ENCODE measurements around the gene CLHC1.

The CLHC1 gene

GRCh38 chr2:55236992-55237543 is 5.0 kb upstream of the CLHC1 start:
- Histone ChIP-seq H3K18ac (ENCODE audit: low read length) (no peak overlapping the region), H2AK5ac (ENCODE audit: low read length) (no peak overlapping the region), H4K5ac (ENCODE audit: low read length) (no peak overlapping the region), H3K4ac (ENCODE audit: low read depth, low read length) (no peak overlapping the region), H3K23ac (ENCODE audit: low read length) (no peak overlapping the region), H4K8ac (ENCODE audit: low read depth, low read length) (no peak overlapping the region), H3K79me2 (ENCODE audit: control insufficient read depth, insufficient read depth, low read length) (peaks cover 23% of the 10 kb centered on the region), H3K4me1 (ENCODE audit: control insufficient read depth, low read depth, low read length) (no peaks in the 10 kb centered on the region), H3K9ac (ENCODE audit: low read length) (no peak overlapping the region), H2BK5ac (ENCODE audit: low read length) (no peak overlapping the region), H3K27ac (ENCODE audit: low read depth, low read length) (no peak overlapping the region), H3K36me3 (ENCODE audit: control insufficient read depth, insufficient read depth, low read length) (peaks cover 8% of the 10 kb centered on the region), H2BK15ac (replicated peaks; ENCODE audit: low read depth) (no peak overlapping the region), H3K4me2 (ENCODE audit: low read length) (no peak overlapping the region), H3K4me3 (ENCODE audit: low read length) (no peak overlapping the region), H3K56ac (ENCODE audit: low read length) (no peak overlapping the region), H2BK120ac (ENCODE audit: low read depth, low read length) (no peak overlapping the region), H3K79me1 (ENCODE audit: low read length) (peaks cover 5% of the 10 kb centered on the region), H3K27me3 (ENCODE audit: insufficient read depth, low read length, poor library complexity) (no peaks in the 10 kb centered on the region)
- DNase-seq, result no peak
- WGBS (ENCODE audit: extremely low coverage, insufficient coverage, low lambda C conversion rate), result no CpG with 5 or more reads among the region's 2 CpGs

- Histone ChIP-seq H3K4ac (ENCODE audit: low read depth, low read length) (no peak overlapping the region), H3K9ac (ENCODE audit: low read length) (no peak overlapping the region), H2BK15ac (replicated peaks; ENCODE audit: low read depth) (no peak overlapping the region), H3K79me2 (ENCODE audit: control insufficient read depth, insufficient read depth, low read length) (peaks cover 23% of the 10 kb centered on the region), H4K5ac (ENCODE audit: low read length) (no peak overlapping the region), H2BK120ac (ENCODE audit: low read depth, low read length) (no peak overlapping the region), H3K18ac (ENCODE audit: low read length) (no peak overlapping the region), H3K4me3 (ENCODE audit: low read length) (no peak overlapping the region), H3K4me2 (ENCODE audit: low read length) (no peak overlapping the region), H2BK5ac (ENCODE audit: low read length) (no peak overlapping the region), H3K27me3 (ENCODE audit: insufficient read depth, low read length, poor library complexity) (no peaks in the 10 kb centered on the region), H2AK5ac (ENCODE audit: low read length) (no peak overlapping the region), H3K79me1 (ENCODE audit: low read length) (peaks cover 5% of the 10 kb centered on the region), H3K4me1 (ENCODE audit: control insufficient read depth, low read depth, low read length) (no peaks in the 10 kb centered on the region), H3K56ac (ENCODE audit: low read length) (no peak overlapping the region), H3K36me3 (ENCODE audit: control insufficient read depth, insufficient read depth, low read length) (peaks cover 8% of the 10 kb centered on the region), H4K8ac (ENCODE audit: low read depth, low read length) (no peak overlapping the region), H3K27ac (ENCODE audit: low read depth, low read length) (no peak overlapping the region), H3K23ac (ENCODE audit: low read length) (no peak overlapping the region)
- DNase-seq, result no peak
- no CpG with 5 or more reads among the region's 3 CpGs for WGBS (ENCODE audit: extremely low coverage, insufficient coverage, low lambda C conversion rate)
Observed at GRCh38 chr2:55235724-55236538, 3.8 kb upstream of the CLHC1 start.

DNA sequence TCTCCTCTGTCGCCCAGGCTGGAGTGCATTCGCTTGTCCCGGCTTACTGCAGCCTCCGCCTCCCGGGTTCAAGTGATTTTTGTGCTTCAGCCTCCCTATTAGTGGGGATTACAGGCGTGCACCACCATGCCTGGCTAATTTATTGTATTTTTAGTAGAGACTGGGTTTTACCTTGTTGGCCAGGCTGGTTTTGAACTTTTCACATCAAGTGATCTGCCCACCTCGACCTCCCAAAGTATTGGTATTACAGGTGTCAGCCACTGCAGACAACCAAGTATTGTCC is 1.5 kb upstream of the CLHC1 start:
- Histone ChIP-seq H3K27ac (ENCODE audit: low read depth, low read length) (peak overlapping the region; percentile 10), H4K5ac (ENCODE audit: low read length) (no peak overlapping the region), H2BK5ac (ENCODE audit: low read length) (no peak overlapping the region), H3K36me3 (ENCODE audit: control insufficient read depth, insufficient read depth, low read length) (peaks cover 8% of the 10 kb centered on the region), H3K79me1 (ENCODE audit: low read length) (peaks cover 14% of the 10 kb centered on the region), H3K9ac (ENCODE audit: low read length) (peak overlapping the region; percentile 94), H3K23ac (ENCODE audit: low read length) (no peak overlapping the region), H2AK5ac (ENCODE audit: low read length) (no peak overlapping the region), H3K56ac (ENCODE audit: low read length) (peak overlapping the region; percentile 93), H3K79me2 (ENCODE audit: control insufficient read depth, insufficient read depth, low read length) (peaks cover 31% of the 10 kb centered on the region), H3K4me1 (ENCODE audit: control insufficient read depth, low read depth, low read length) (no peaks in the 10 kb centered on the region), H3K27me3 (ENCODE audit: insufficient read depth, low read length, poor library complexity) (no peaks in the 10 kb centered on the region), H2BK15ac (replicated peaks; ENCODE audit: low read depth) (no peak overlapping the region), H3K18ac (ENCODE audit: low read length) (no peak overlapping the region), H2BK120ac (ENCODE audit: low read depth, low read length) (no peak overlapping the region), H3K4me2 (ENCODE audit: low read length) (peak overlapping the region; percentile 46), H4K8ac (ENCODE audit: low read depth, low read length) (no peak overlapping the region), H3K4me3 (ENCODE audit: low read length) (peak overlapping the region; percentile 83), H3K4ac (ENCODE audit: low read depth, low read length) (no peak overlapping the region)
- DNase-seq, result no peak
- WGBS (ENCODE audit: extremely low coverage, insufficient coverage, low lambda C conversion rate), result no CpG with 5 or more reads among the region's 7 CpGs

DNA sequence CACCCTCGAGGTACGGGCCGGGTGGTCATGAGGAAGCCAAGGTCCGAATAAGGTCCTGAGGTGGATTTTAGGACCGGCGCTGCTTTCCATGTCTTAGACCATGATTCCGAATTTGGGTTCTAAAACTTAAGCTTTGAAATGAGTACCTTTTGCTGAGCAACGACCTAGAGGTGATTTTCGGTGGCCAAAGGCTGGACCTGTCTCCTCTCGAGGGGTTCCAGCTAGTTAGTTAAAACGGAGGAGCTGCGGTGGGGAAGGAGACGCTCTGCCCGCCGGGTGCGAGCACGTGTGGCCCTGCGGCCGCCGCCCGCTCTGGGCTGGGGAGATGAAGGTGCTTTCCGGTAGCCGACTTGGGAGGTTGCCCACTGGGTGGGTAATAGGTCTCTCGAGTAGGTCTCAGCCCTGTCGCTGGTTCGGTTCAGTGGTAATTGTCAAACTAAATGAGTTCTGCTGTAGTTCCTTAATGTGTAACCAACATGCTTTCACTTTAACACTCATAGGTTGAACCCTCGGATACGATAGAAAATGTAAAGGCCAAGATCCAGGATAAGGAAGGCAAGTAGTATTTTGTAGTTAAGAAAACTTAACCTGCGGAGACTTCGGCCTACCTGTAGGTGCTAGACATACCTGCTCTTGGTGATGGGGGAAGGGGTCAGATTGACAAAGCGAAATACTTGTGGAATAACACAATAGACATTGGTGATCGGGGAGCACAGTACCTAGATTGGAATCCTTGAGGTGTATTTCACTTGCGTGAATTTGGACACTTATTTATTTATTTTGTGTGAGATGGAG is 967 bp upstream of the CLHC1 start:
- Histone ChIP-seq H3K18ac (ENCODE audit: low read length) (peak overlapping the region; percentile 81), H4K5ac (ENCODE audit: low read length) (peak overlapping the region; percentile 47), H3K4me1 (ENCODE audit: control insufficient read depth, low read depth, low read length) (no peaks in the 10 kb centered on the region), H3K36me3 (ENCODE audit: control insufficient read depth, insufficient read depth, low read length) (peaks cover 8% of the 10 kb centered on the region), H3K79me1 (ENCODE audit: low read length) (peaks cover 14% of the 10 kb centered on the region), H3K23ac (ENCODE audit: low read length) (peak overlapping the region; percentile 20), H3K79me2 (ENCODE audit: control insufficient read depth, insufficient read depth, low read length) (peaks cover 31% of the 10 kb centered on the region), H3K9ac (ENCODE audit: low read length) (peak overlapping the region; percentile 94), H3K4me2 (ENCODE audit: low read length) (peak overlapping the region; percentile 46), H3K56ac (ENCODE audit: low read length) (peak overlapping the region; percentile 93), H3K4me3 (ENCODE audit: low read length) (peak overlapping the region; percentile 83), H3K27me3 (ENCODE audit: insufficient read depth, low read length, poor library complexity) (no peaks in the 10 kb centered on the region), H2BK15ac (replicated peaks; ENCODE audit: low read depth) (no peak overlapping the region), H3K4ac (ENCODE audit: low read depth, low read length) (peak overlapping the region; percentile 28), H2BK120ac (ENCODE audit: low read depth, low read length) (no peak overlapping the region), H4K8ac (ENCODE audit: low read depth, low read length) (peak overlapping the region; percentile 84), H3K27ac (ENCODE audit: low read depth, low read length) (peak overlapping the region; percentile 22), H2BK5ac (ENCODE audit: low read length) (peak overlapping the region; percentile 21), H2AK5ac (ENCODE audit: low read length) (no peak overlapping the region)
- no CpG with 5 or more reads among the region's 33 CpGs for WGBS (ENCODE audit: extremely low coverage, insufficient coverage, low lambda C conversion rate)
- peak; percentile 30 for DNase-seq

DNA sequence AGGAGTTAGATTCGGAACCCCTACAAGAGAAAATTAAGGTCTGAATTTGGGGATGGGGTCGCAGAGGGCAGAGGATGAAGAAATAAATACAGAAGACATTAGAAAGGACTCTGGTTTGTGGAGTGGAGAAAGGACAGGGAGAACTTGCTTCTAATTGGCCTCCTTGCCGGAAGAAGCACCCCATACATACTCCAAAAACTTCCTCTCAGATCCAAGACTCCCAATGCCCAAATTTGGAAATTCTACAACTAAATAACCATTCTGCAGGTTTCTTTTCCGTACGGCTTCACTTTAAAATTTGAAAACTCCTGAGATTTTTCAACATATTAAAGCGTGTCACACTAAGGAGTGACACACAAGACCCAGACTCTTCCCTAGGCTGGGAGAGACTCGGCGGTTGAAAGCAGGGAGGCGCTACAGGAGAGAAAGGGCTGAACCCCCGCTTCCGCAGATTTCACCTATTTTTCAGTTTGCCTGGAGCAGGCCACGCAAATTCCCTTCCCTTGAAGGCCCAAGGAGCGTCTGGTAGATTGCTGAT is 478 bp downstream of the CLHC1 start:
- H3K27me3 ChIP-seq (ENCODE audit: insufficient read depth, low read length, poor library complexity), result no peaks in the 10 kb centered on the region
- DNase-seq, result no peak
- no peak overlapping the region for H3K23ac ChIP-seq (ENCODE audit: low read length)
- H2BK5ac ChIP-seq (ENCODE audit: low read length), result peak overlapping the region; percentile 91
- no peak overlapping the region for H2AK5ac ChIP-seq (ENCODE audit: low read length)
- H4K5ac ChIP-seq (ENCODE audit: low read length), result no peak overlapping the region
- peak overlapping the region; percentile 20 for H3K4me2 ChIP-seq (ENCODE audit: low read length)
- peak overlapping the region; percentile 95 for H3K27ac ChIP-seq (ENCODE audit: low read depth, low read length)
- H2BK15ac ChIP-seq (replicated peaks; ENCODE audit: low read depth), result no peak overlapping the region
- peak overlapping the region; percentile 67 for H4K8ac ChIP-seq (ENCODE audit: low read depth, low read length)
- WGBS (ENCODE audit: extremely low coverage, insufficient coverage, low lambda C conversion rate), result no CpG with 5 or more reads among the region's 13 CpGs
- peaks cover 34% of the 10 kb centered on the region for H3K79me2 ChIP-seq (ENCODE audit: control insufficient read depth, insufficient read depth, low read length)
- H3K79me1 ChIP-seq (ENCODE audit: low read length), result peaks cover 17% of the 10 kb centered on the region
- H3K36me3 ChIP-seq (ENCODE audit: control insufficient read depth, insufficient read depth, low read length), result peaks cover 8% of the 10 kb centered on the region
- H3K18ac ChIP-seq (ENCODE audit: low read length), result peak overlapping the region; percentile 83
- peak overlapping the region; percentile 89 for H3K4me3 ChIP-seq (ENCODE audit: low read length)
- peak overlapping the region; percentile 20 for H3K4ac ChIP-seq (ENCODE audit: low read depth, low read length)
- peak overlapping the region; percentile 97 for H3K56ac ChIP-seq (ENCODE audit: low read length)
- H3K4me1 ChIP-seq (ENCODE audit: control insufficient read depth, low read depth, low read length), result no peaks in the 10 kb centered on the region
- peak overlapping the region; percentile 83 for H3K9ac ChIP-seq (ENCODE audit: low read length)
- no peak overlapping the region for H2BK120ac ChIP-seq (ENCODE audit: low read depth, low read length)

Measured in mesendoderm (in vitro differentiated cells).